ENCODE results near the gene WNT10A.

WNT10A gene

DNA sequence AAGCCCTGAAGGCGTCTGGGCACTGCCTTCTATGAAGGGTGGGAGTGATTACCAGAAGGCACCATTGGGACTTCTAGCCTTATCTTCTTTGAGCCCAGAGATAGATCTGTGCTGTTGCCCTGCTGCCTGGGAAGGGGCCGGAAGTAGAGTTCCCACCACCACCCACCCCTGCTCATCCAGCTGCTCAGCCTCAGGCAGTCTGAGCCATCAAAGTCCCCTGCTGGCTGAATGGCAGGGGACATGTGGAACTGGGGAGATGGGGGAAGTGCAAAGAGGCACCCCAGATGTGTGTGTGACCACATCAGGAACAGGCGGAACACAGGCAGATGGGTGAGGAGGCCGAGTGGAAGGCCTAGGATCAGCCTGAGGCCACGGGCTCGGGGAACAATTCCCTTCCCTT lies 3.3 kb upstream of the WNT10A start:
- no peak for TF ChIP-seq POLR2A (IDR thresholded peaks at IDR 0.05; ENCODE audit: low read length)
- no peak for TF ChIP-seq GATA1 (IDR thresholded peaks at IDR 0.05; ENCODE audit: low read depth, low read length)
- no peak for DNase-seq

DNA sequence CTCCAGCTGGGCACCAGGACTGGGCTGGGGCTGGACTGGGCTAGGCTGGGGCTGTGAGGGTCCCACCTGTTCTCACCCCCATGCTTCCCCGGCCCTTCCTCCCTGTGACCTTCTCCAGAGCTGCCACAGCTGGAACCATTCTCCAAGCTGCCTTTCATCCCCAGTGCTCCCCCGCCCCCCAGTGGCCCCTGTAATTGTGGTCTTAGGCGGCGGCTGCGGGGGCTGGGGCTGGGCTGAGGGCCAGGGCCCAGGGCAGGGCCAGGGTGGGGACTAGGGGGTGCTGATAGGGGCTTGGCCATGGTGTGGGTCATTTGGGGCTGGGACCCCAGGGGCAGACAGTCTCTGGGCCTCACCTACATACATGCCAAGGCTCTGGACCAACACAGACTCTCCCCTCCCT lies 2.8 kb upstream of the WNT10A start:
- DNase-seq, result no peak
- TF ChIP-seq POLR2A (IDR thresholded peaks at IDR 0.05; ENCODE audit: low read length) (no peak), GATA1 (IDR thresholded peaks at IDR 0.05; ENCODE audit: low read depth, low read length) (no peak)

DNA sequence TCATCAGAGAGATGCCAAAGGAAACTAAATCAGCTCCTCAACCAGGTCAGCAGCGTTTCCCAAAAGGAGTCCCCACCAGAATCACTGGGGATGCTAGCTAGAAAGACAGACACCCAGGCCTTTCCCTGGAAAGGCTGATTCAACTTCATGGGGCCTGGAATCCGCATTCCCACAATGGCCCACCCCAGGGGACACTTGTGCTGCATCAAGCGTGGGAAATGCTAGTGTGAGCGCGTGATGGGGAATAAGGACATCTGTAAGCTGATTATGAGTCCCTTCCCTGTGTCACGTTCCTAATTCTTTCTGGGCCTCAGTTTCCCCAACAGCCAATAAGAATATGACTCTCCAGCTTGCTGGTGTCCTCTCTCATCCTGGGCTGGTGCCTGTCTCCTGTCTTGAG lies 2.2 kb upstream of the WNT10A start:
- TF ChIP-seq GATA1 (IDR thresholded peaks at IDR 0.05; ENCODE audit: low read depth, low read length) (no peak), POLR2A (IDR thresholded peaks at IDR 0.05; ENCODE audit: low read length) (no peak)
- DNase-seq, result no peak

GRCh38 chr2:218878926-218879761 lies 1.5 kb upstream of the WNT10A start:
- DNase-seq, result no peak
- TF ChIP-seq POLR2A (IDR thresholded peaks at IDR 0.05; ENCODE audit: low read length) (no peak), GATA1 (IDR thresholded peaks at IDR 0.05; ENCODE audit: low read depth, low read length) (no peak)

DNA sequence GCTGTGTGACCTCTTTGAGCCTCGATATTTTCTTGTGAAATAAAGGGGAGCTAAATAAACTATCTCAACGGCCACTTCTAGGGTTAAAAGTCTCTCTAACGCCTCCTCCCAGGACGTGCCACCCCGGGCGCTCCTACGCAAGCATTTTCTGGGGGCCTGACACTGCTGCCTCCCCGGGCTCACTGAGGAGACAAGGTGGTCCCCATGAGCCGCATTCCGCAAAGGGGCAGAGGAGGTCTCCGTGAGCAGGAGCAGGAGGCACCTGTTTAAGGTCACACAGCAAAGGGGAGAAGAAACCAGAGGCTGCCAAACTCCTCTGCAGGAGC lies 913 bp upstream of the WNT10A start:
- TF ChIP-seq GATA1 (IDR thresholded peaks at IDR 0.05; ENCODE audit: low read depth, low read length), result no peak
- no peak for TF ChIP-seq POLR2A (IDR thresholded peaks at IDR 0.05; ENCODE audit: low read length)
- no peak for DNase-seq

GRCh38 chr2:218880859-218881594 lies 375 bp downstream of the WNT10A start:
- no peak for DNase-seq
- no peak for TF ChIP-seq GATA1 (IDR thresholded peaks at IDR 0.05; ENCODE audit: low read depth, low read length)
- no peak for TF ChIP-seq POLR2A (IDR thresholded peaks at IDR 0.05; ENCODE audit: low read length)

DNA sequence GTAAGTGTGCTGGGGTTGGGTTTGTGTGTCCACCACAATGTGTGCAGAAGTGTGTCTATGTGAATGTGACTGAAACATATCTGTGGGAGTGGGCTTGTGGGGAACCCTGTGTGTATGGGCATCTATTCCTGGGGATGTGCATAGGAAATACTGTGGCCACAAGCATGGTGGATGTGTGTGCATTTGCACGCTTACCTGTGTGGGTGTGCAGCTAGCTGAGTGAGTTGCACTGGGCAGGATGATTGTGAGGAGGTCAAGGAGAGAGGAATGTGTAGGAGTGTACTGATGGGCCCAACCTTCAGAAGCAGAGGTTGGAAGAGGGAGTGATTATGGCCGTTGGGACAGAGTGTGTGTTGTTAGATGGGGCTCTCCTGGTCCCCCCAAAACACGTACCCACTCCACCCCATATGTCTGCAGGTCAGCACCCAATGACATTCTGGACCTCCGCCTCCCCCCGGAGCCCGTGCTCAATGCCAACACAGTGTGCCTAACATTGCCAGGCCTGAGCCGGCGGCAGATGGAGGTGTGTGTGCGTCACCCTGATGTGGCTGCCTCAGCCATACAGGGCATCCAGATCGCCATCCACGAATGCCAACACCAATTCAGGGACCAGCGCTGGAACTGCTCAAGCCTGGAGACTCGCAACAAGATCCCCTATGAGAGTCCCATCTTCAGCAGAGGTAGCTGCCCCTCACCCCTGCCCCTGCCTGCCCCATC lies 1.2 kb downstream of the WNT10A start:
- no peak for TF ChIP-seq POLR2A (IDR thresholded peaks at IDR 0.05; ENCODE audit: low read length)
- no peak for TF ChIP-seq GATA1 (IDR thresholded peaks at IDR 0.05; ENCODE audit: low read depth, low read length)
- no peak for DNase-seq

GRCh38 chr2:218882461-218882816 lies 1.8 kb downstream of the WNT10A start:
- TF ChIP-seq POLR2A (IDR thresholded peaks at IDR 0.05; ENCODE audit: low read length) (no peak), GATA1 (IDR thresholded peaks at IDR 0.05; ENCODE audit: low read depth, low read length) (no peak)
- no peak for DNase-seq

DNA sequence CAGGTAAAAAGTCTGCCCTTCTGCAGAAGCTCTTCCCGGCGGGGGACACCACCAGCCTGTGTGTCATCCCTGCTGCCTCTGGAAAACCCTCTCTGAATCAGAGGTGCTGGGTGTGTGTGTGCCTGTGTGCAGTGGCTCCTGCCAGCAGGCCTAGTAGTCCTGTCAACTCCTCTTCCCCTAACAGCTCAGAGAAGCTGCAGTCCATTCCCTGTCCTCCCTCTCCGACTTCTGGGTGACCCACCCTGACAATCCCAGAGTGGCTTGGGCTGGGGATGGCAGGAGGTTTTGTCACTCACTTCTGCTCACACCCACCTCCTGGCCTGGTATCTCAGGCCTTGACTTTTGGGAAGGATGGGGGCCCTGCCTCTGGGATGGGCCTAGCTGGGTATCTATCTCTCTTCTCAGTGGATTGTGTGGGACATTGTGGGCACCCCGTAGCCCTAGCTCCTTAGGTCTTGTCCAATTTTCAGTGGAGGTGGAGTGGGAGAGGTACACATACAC lies 2.3 kb downstream of the WNT10A start:
- TF ChIP-seq POLR2A (IDR thresholded peaks at IDR 0.05; ENCODE audit: low read length), result no peak
- no peak for TF ChIP-seq GATA1 (IDR thresholded peaks at IDR 0.05; ENCODE audit: low read depth, low read length)
- no peak for DNase-seq

- no peak for TF ChIP-seq GATA1 (IDR thresholded peaks at IDR 0.05; ENCODE audit: low read depth, low read length)
- no peak for TF ChIP-seq POLR2A (IDR thresholded peaks at IDR 0.05; ENCODE audit: low read length)
- DNase-seq, result no peak
Measured at GRCh38 chr2:218883491-218884490, 3.1 kb downstream of the WNT10A start.

DNA sequence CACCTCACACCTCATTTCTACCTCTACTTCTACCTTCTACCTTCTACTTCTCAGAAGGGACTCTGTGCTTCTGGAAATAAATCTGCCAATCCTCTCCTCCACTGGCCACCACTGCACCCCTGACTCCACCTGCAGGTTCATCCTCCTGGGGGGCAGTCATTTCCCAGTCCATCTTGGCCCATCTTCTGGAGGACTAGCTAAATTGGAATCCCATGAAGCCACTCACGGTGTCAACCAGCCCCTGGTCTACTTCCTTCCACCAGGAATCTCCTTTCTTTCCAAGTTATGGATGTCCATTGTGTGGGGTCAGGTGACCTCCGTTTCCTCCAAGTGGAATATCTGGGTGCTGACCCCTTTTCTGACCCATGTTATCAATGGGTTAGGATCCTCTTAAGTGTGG lies 3.9 kb downstream of the WNT10A start:
- DNase-seq, result no peak
- TF ChIP-seq GATA1 (IDR thresholded peaks at IDR 0.05; ENCODE audit: low read depth, low read length) (no peak), POLR2A (IDR thresholded peaks at IDR 0.05; ENCODE audit: low read length) (no peak)

DNA sequence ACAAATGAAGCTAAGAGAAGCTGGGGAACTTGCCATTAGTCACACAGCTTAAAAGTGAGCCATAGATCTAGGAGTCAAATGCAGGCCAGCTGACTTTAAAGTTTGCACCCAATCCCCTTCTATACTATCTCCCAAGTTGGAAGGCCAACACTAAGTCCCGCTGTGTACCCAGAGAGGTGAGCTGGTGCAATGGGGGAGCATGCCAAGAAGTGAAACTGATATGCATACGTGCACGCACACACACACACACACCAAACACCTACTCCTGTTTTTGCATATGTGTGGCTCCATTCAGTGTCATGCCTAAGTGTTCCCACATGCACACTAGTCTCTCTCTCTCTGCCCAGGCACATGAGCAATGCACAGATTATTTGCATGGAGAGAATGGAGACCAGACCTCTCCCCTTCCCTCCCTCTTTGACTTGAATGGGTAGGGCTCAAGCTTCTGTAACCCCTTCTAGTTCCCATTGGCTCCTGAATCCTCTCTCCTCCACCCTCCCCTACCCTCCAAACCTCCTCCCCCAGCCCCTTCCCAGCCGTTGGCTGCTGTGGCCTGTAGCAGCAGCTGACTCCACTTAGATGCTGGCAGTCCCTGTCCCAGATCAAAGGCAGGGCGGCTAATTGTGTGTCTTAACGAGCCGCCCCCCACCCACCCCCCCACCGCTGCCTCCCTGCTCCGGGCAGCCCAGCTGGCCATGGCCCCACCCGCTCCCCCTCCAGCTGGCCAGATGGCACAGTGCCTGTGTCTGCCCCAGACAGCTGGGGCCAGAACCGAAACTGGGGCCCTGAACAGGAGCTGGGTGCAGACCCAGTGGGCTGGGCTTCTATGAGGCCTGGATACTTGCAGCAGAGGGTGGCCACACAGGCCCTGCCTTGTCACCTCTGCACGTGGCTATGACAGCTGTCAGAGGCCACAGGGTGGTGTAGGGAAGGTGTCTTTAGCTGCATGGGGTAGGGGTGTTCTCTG lies 5.6 kb downstream of the WNT10A start:
- TF ChIP-seq POLR2A (IDR thresholded peaks at IDR 0.05; ENCODE audit: low read length) (no peak), GATA1 (IDR thresholded peaks at IDR 0.05; ENCODE audit: low read depth, low read length) (no peak)
- no peak for DNase-seq
